Hepatocyte (in vitro differentiated cells): ENCODE data around the gene HOXD11. TPM values are rescaled to one million over a fixed set of nuclear protein-coding genes. Genes with fewer than 3 reads are reported as not detected.

ENCODE experiments used
- DNase-seq: peaks from one replicate; pipeline ENCODE4 v3.0.0-alpha.2; 2016; ENCODE audit warnings: low spot score
- H2AFZ ChIP-seq: fragments of 200-600 bp; sonication (generic); 2 replicates; pipeline ENCODE4 v1.6.0; 2016; ENCODE audit warnings: antibody characterized with exemption, mild to moderate bottlenecking
- H3K27ac ChIP-seq: fragments of 200-600 bp; sonication (generic); 2 replicates; pipeline ENCODE4 v1.5.1; 2016; ENCODE audit warnings: mild to moderate bottlenecking
- H3K27me3 ChIP-seq: fragments of 200-600 bp; sonication (generic); 2 replicates; pipeline ENCODE4 v1.6.1; 2016
- H3K36me3 ChIP-seq: fragments of 200-600 bp; sonication (generic); replicated peaks from 2 replicates; pipeline ENCODE4 v1.5.1; 2016; ENCODE audit warnings: low read depth; ENCODE audit not compliant: insufficient read depth
- H3K4me1 ChIP-seq: fragments of 200-600 bp; sonication (generic); 2 replicates; pipeline ENCODE4 v1.5.1; 2016; ENCODE audit warnings: mild to moderate bottlenecking, moderate library complexity; ENCODE audit not compliant: insufficient read depth
- H3K4me2 ChIP-seq: fragments of 200-600 bp; sonication (generic); 2 replicates; pipeline ENCODE4 v1.6.0; 2016
- H3K4me3 ChIP-seq: fragments of 200-600 bp; sonication (generic); 2 replicates; pipeline ENCODE4 v1.5.1; 2016; ENCODE audit warnings: mild to moderate bottlenecking
- H3K79me2 ChIP-seq: fragments of 200-600 bp; sonication (generic); 2 replicates; pipeline ENCODE4 v1.6.0; 2017; ENCODE audit warnings: mild to moderate bottlenecking
- H3K9me2 ChIP-seq: fragments of 200-600 bp; sonication (generic); replicated peaks from 2 replicates; pipeline ENCODE4 v1.6.0; 2017; ENCODE audit warnings: mild to moderate bottlenecking; ENCODE audit not compliant: insufficient read depth
- H3K9me3 ChIP-seq: fragments of 200-600 bp; sonication (generic); 2 replicates; pipeline ENCODE4 v1.5.1; 2016; ENCODE audit warnings: low read depth, mild to moderate bottlenecking
- H4K20me1 ChIP-seq: fragments of 200-600 bp; sonication (generic); 2 replicates; pipeline ENCODE4 v1.6.0; 2016; ENCODE audit warnings: mild to moderate bottlenecking; ENCODE audit not compliant: insufficient read depth, poor library complexity, severe bottlenecking
- CTCF ChIP-seq: fragments of 200-600 bp; sonication (generic); IDR thresholded peaks from 2 replicates; pipeline ENCODE4 v1.5.1; 2016; ENCODE audit warnings: antibody characterized with exemption, mild to moderate bottlenecking; ENCODE audit not compliant: poor library complexity
- EZH2 ChIP-seq: fragments of 200-600 bp; sonication (generic); IDR thresholded peaks from 2 replicates; pipeline ENCODE4 v1.6.1; 2016; ENCODE audit warnings: antibody characterized with exemption, mild to moderate bottlenecking, borderline replicate concordance
- EZH2phosphoT487 ChIP-seq: fragments of 200-600 bp; sonication (generic); IDR thresholded peaks from one replicate; pipeline ENCODE4 v1.6.1; 2018; ENCODE audit warnings: antibody characterized with exemption, mild to moderate bottlenecking, low read depth, moderate library complexity; ENCODE audit not compliant: unreplicated experiment, severe bottlenecking
- WGBS: methylation state at CpG from one replicate; pipeline ENCODE4 v1.1.6; 2016; ENCODE audit warnings: low lambda C conversion rate; ENCODE audit errors: missing lambda C conversion rate; 5-methylcytosine and 5-hydroxymethylcytosine counted together
- polyA plus RNA-seq: library from polyadenylated mRNA; unstranded; fragments of >200 nt; fragmentation: Nextera tagmentation; extraction: Ambion mirVana; gene quantifications from 2 replicates; pipeline ENCODE4 v1.2.1, GENCODE V29; 2016
- total RNA-seq: library from RNA; depleted of rRNA; stranded (reverse); fragments of >200 nt; gene quantifications from 2 replicates; pipeline ENCODE4 v1.2.3, GENCODE V29; 2014

Gene HOXD11
- total and polyA plus RNA-seq, 2 experiments from 2014 or later = 6.3 to 9.9 TPM

GRCh38 chr2:176120364-176121189 is 13.5 kb downstream of the HOXD11 start:
- Histone ChIP-seq H3K27ac (no peak overlapping the region), H3K79me2 (peaks cover 15% of the 10 kb centered on the region), H3K9me2 (no peaks in the 10 kb centered on the region), H3K36me3 (no peaks in the 10 kb centered on the region), H3K4me3 (no peak overlapping the region), H3K4me1 (peaks cover 13% of the 10 kb centered on the region), H4K20me1 (peaks cover 48% of the 10 kb centered on the region), H3K27me3 (peaks cover 99% of the 10 kb centered on the region), H3K4me2 (no peak overlapping the region), H2AFZ (no peak overlapping the region), H3K9me3 (no peaks in the 10 kb centered on the region)
- peak; percentile 15 for TF ChIP-seq EZH2phosphoT487
- TF ChIP-seq CTCF = no peak
- TF ChIP-seq EZH2 = no peak
- no peak for DNase-seq
- WGBS = 55% methylated on average over 13 of the region's 13 CpGs

GRCh38 chr2:176121190-176122051 is 14.3 kb downstream of the HOXD11 start:
- peaks cover 12% of the 10 kb centered on the region for H3K79me2 ChIP-seq
- no peaks in the 10 kb centered on the region for H3K9me2 ChIP-seq
- no peaks in the 10 kb centered on the region for H3K36me3 ChIP-seq
- H3K4me1 ChIP-seq = peaks cover 13% of the 10 kb centered on the region
- H3K4me2 ChIP-seq = peak overlapping the region; percentile 89
- H3K27ac ChIP-seq = no peak overlapping the region
- no peak overlapping the region for H3K4me3 ChIP-seq
- H3K27me3 ChIP-seq = peaks cover 99% of the 10 kb centered on the region
- peaks cover 41% of the 10 kb centered on the region for H4K20me1 ChIP-seq
- H3K9me3 ChIP-seq = no peaks in the 10 kb centered on the region
- H2AFZ ChIP-seq = no peak overlapping the region
- no peak for DNase-seq
- TF ChIP-seq EZH2 (peak; percentile 62), CTCF (no peak), EZH2phosphoT487 (peak; percentile 21)
- 42% methylated on average over 52 of the region's 53 CpGs for WGBS

GRCh38 chr2:176122052-176122682 is 15.1 kb downstream of the HOXD11 start:
- 10% methylated on average over 29 of the region's 47 CpGs for WGBS
- Histone ChIP-seq H3K4me1 (peaks cover 13% of the 10 kb centered on the region), H3K36me3 (no peaks in the 10 kb centered on the region), H3K27me3 (peaks cover 97% of the 10 kb centered on the region), H3K4me2 (peak overlapping the region; percentile 89), H3K79me2 (peaks cover 7% of the 10 kb centered on the region), H4K20me1 (peaks cover 36% of the 10 kb centered on the region), H3K9me3 (no peaks in the 10 kb centered on the region), H3K4me3 (no peak overlapping the region), H3K9me2 (no peaks in the 10 kb centered on the region), H2AFZ (peak overlapping the region; percentile 71), H3K27ac (no peak overlapping the region)
- DNase-seq = no peak
- no peak for TF ChIP-seq EZH2phosphoT487
- peak; percentile 92 for TF ChIP-seq EZH2
